ENCODE data around the gene PCDHB10.
"Not testable (repeated sequence)": the region's sequence is repeated elsewhere in the genome, so short reads cannot be mapped to it uniquely, and the experiment has no call there.

PCDHB10 gene

GRCh38 chr5:141188682-141189081, 3.5 kb upstream of the PCDHB10 start:
- DNase-seq: not testable (repeated sequence)

DNA sequence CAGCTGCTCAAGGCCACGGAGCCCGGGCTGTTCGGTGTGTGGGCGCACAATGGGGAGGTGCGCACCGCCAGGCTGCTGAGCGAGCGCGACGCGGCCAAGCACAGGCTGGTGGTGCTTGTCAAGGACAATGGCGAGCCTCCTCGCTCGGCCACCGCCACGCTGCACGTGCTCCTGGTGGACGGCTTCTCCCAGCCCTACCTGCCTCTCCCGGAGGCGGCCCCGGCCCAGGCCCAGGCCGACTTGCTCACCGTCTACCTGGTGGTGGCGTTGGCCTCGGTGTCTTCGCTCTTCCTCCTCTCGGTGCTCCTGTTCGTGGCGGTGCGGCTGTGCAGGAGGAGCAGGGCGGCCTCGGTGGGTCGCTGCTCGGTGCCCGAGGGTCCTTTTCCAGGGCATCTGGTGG, 3.0 kb upstream of the PCDHB10 start:
- not testable (repeated sequence) for DNase-seq

DNA sequence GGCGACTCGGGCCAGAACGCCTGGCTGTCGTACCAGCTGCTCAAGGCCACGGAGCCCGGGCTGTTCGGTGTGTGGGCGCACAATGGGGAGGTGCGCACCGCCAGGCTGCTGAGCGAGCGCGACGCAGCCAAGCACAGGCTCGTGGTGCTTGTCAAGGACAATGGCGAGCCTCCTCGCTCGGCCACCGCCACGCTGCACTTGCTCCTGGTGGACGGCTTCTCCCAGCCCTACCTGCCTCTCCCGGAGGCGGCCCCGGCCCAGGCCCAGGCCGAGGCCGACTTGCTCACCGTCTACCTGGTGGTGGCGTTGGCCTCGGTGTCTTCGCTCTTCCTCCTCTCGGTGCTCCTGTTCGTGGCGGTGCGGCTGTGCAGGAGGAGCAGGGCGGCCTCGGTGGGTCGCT, 2.2 kb downstream of the PCDHB10 start:
- DNase-seq: not testable (repeated sequence)

DNA sequence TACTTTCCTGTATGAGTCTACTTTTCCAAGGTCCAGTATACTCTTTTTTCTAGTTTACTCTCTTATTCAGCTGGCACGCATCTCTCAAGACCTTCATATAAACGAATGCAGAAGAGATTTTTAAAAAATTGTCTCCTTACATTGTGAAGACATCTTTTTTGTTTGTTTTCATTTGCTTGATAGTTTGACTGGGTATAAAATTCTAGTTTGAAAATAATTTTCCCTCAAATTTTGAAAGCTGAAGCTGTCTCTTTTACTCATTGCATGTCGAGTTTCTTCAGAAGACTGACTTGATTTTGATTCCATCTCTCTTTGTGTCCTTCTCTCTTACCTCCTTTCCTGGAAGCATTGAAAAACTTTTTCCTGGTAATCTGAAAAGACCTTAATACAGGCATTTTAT, 4.2 kb downstream of the PCDHB10 start:
- no peak for DNase-seq

GRCh38 chr5:141199359-141200235, 7.4 kb downstream of the PCDHB10 start, which contains the start of gene PCDHB11:
Gene PCDHB11, plus strand, starts transcription at chr5:141199627. Its CDS starts 148 bp downstream, at chr5:141199775.
- DNase-seq: no peak

- DNase-seq: not testable (repeated sequence)
Measured at GRCh38 chr5:141201126-141201525, 9.0 kb downstream of the PCDHB10 start.

- not testable (repeated sequence) for DNase-seq
Measured at GRCh38 chr5:141201646-141202045, 9.5 kb downstream of the PCDHB10 start.

DNA sequence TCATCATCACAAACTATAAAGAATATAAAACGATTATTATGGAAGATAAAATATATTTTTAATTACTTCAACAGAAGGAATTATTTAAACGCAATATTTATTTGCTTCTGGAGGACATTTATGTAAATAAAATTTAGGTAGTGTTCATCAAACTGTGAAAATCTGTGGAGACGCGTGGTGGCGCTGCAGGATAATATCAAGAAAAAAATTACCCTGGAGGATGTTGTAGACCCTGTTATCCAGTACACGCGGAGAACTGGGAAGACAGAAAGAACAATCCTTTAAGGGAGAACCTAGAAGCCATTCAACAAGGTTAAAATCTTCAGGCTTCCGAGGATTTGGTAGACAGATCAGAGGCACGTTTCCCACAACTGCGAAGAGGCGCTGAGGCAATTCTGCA, 16.3 kb downstream of the PCDHB10 start, which contains the start of gene PCDHB12:
Gene PCDHB12, plus strand, starts transcription at position 242 of the 400 bp plus-strand sequence. CDS start 189 bp downstream, outside the sequence.
- DNase-seq: no peak

DNA sequence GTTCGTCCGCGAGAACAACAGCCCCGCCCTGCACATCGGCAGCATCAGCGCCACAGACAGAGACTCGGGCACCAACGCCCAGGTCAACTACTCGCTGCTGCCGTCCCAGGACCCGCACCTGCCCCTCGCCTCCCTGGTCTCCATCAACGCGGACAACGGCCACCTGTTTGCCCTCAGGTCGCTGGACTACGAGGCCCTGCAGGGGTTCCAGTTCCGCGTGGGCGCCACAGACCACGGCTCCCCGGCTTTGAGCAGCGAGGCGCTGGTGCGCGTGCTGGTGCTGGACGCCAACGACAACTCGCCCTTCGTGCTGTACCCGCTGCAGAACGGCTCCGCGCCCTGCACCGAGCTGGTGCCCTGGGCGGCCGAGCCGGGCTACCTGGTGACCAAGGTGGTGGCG, 18.1 kb downstream of the PCDHB10 start:
- DNase-seq: not testable (repeated sequence)

- DNase-seq: not testable (repeated sequence)
Measured at GRCh38 chr5:141210849-141211248, 18.7 kb downstream of the PCDHB10 start.

DNA sequence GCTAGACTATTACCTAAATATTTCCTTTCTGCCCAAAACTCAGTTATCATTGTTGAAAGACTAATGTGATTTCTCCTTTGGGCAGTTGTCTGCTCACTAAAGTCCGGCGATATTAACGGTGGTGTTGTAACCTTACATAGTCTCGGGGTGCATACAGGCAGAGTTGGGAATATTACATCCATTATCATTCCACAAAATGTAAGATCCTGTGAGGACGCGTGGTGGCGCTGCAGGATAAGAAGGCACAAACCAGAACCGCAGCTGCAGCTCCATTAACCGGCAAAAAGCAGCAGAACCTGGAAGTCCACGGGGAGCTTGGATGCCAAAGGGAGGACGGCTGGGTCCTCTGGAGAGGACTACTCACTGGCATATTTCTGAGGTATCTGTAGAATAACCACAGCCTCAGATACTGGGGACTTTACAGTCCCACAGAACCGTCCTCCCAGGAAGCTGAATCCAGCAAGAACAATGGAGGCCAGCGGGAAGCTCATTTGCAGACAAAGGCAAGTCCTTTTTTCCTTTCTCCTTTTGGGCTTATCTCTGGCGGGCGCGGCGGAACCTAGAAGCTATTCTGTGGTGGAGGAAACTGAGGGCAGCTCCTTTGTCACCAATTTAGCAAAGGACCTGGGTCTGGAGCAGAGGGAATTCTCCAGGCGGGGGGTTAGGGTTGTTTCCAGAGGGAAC, 21.6 kb downstream of the PCDHB10 start, which contains the start of gene PCDHB13:
Gene PCDHB13, plus strand, starts transcription at position 264 of the 684 bp plus-strand sequence. Its CDS starts 205 bp downstream, at position 469.
- not testable (repeated sequence) for DNase-seq

DNA sequence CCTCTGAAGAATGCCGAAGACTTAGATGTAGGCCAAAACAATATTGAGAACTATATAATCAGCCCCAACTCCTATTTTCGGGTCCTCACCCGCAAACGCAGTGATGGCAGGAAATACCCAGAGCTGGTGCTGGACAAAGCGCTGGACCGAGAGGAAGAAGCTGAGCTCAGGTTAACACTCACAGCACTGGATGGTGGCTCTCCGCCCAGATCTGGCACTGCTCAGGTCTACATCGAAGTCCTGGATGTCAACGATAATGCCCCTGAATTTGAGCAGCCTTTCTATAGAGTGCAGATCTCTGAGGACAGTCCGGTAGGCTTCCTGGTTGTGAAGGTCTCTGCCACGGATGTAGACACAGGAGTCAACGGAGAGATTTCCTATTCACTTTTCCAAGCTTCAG, 22.4 kb downstream of the PCDHB10 start:
- not testable (repeated sequence) for DNase-seq

- DNase-seq: not testable (repeated sequence)
Measured at GRCh38 chr5:141215504-141215903, 23.4 kb downstream of the PCDHB10 start.

DNA sequence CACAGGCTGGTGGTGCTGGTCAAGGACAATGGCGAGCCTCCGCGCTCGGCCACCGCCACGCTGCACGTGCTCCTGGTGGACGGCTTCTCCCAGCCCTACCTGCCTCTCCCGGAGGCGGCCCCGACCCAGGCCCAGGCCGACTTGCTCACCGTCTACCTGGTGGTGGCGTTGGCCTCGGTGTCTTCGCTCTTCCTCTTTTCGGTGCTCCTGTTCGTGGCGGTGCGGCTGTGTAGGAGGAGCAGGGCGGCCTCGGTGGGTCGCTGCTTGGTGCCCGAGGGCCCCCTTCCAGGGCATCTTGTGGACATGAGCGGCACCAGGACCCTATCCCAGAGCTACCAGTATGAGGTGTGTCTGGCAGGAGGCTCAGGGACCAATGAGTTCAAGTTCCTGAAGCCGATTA, 23.9 kb downstream of the PCDHB10 start:
- not testable (repeated sequence) for DNase-seq

- no peak for DNase-seq
Measured at GRCh38 chr5:141223112-141223783, 31.1 kb downstream of the PCDHB10 start, which contains the start of gene PCDHB14. Gene PCDHB14, plus strand, starts transcription at chr5:141223343. Its CDS starts 163 bp downstream, at chr5:141223506.

GRCh38 chr5:141224844-141225243, 32.7 kb downstream of the PCDHB10 start:
- DNase-seq: not testable (repeated sequence)

GRCh38 chr5:141225421-141225820, 33.3 kb downstream of the PCDHB10 start:
- DNase-seq: not testable (repeated sequence)

DNA sequence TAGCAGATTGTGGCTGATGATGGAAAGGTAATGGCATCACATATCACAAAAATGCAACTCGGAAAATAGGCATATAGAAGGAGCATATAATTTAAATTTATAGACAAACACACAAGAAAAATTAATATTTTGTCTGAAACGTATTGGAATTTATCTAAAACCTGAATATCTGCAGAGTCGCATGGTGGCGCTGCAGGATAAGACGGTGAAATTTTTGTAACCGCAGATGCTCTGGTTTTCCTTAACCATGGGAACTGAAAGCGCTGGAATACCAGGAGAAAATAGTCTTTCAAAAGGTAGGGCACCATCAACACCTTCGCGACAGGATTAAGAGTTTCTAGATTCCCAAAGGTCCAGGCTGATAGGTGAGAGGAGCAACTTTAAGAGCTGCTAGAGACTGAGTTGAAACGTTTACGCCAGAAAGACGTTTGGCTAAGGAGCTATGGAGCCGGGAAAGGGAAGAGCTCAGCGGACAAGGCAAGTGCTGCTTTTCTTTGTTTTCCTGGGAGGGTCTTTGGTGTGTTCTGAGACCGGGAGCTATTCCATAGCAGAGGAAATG, 42.0 kb downstream of the PCDHB10 start:
- no peak for DNase-seq

- not testable (repeated sequence) for DNase-seq
Measured at GRCh38 chr5:141235922-141236321, 43.8 kb downstream of the PCDHB10 start.

DNA sequence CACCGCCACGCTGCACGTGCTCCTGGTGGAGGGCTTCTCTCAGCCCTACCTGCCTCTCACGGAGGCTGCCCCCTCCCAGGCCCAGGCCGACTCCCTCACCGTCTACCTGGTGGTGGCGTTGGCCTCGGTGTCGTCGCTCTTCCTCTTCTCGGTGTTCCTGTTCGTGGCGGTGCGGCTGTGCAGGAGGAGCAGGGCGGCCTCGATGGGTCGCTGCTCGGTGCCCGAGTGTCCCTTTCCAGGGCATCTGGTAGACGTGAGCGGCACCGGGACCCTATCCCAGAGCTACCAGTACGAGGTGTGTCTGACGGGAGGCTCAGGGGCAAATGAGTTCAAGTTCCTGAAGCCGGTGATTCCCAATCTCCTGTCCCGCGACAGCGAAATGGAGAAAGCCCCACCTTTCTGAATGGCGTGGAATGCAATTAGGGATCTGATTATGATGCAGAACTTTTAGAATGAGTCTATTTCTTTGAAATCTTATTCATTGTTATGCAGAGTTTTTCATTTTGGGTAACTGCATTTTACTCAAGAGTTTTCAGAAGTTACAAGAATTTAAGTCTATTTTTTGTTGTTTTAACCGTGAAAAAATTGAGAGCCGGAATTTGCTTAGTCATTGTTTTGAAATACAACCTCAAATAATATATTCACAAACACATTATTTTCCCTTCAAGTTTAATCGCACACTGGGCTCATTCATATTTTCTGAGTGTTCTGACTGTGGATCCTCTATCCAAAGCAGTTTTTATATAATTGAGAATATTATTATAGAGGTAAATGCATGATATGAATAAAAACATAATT, 44.6 kb downstream of the PCDHB10 start:
- no peak for DNase-seq

DNA sequence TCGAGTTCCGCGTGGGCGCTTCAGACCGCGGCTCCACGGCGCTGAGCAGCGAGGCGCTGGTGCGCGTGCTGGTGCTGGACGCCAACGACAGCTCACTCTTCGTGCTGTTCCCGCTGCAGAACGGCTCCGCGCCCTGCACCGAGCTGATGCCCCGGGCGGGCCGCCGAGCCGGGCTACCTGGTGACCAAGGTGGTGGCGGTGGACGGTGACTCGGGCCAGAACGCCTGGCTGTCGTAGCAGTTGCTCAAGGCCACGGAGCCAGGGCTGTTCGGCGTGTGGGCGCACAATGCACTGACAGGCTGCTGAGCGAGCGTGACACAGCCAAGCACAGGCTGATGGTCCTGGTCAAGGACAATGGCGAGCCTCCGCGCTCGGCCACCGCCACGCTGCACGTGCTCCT, 49.3 kb downstream of the PCDHB10 start:
- no peak for DNase-seq

All from activated CD4-positive, alpha-beta T cell treated with anti-CD3 and anti-CD28 coated beads for 4 hours (primary cell).